ENCODE data around the gene EPN2.

Gene EPN2

DNA sequence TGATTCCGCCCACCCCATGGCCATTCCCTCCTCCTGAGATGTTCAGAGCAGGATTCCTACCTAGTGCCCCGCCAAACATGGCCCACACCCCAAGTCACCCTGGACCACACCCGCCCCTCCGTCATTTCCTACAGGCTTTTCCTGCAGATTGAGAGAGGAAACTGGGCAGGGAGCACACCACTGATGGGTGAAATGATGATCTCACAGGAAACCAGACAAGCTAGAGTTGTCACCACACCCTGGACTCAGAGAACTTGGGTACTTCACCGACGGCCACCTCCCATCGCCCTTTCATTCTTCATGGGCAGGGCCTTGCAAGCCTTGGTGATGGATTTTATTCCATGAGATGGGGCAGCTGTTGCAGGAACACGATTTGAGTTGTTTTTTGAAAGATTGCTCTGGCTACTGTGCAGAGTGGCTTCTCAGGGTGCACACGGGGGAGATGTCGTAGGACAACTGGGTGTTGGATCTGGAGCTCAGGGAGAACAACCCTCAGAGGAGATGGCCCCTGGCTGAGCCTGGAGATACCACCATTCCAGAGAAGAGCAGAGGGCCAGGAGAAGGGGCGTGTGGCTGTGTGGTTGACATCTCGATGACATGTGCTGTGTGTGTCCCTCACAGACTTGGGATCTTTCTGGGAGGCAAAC is 132.8 kb downstream of the EPN2 start:
- peak; percentile 66 for DNase-seq

DNA sequence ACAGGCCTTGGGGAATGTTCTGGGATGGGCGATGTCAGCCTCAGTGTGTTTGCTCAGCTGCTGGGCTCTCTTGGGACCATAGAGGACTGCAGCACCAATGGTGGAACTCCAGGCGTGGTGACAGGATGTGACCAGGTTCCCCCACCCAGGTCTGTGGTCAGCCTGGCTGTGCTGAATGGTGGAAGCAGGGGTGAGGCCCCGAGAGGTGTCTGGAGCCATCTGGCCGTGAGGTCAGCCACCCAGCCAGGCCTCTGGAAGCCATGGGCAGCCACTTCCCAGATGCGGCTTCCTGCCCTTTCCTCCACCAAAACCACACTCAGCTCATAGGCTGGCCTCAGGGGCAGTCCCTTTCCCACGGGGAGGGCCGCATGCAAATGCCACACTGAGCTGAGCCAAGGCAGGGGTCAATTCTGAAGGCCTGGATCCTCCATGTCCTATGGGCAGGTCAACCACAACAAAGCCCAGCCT is 133.4 kb downstream of the EPN2 start:
- peak; percentile 45 for DNase-seq

DNA sequence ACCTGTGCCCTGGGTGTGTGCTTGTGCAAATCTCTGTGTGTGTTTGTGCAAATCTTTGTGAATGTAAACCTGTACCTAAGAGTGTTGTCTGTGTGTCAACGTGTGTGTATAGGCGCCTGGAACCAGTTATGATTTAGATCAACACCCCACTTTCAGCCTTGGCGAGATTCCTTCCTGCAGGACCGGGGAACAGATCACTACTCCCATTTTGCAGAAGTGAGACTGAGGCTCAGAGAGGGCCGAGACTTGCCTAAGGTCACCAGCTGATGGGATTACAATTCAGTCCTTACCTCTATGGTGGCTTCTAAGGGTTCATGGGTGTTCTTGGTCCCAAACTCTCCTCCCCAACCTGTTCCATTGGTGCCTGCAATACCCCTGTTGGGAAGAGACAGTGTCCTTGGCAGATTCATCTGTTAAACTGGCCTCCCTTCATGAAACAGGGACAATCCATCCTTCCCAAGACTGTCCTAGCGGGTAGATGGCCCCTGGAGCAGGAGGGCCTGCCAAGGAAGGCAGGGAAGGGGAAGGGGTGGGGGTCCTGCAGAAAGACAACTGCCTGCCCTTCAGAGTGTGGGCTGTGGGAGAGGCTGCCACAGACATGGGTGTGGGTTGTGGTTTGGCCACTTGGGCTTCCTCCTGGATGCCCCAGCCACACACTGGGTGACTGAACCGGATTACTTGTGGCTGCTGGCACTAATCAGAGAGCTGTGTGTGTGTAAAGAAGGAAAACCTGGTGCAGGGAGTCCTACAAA is 134.3 kb downstream of the EPN2 start:
- DNase-seq: peak; percentile 25

DNA sequence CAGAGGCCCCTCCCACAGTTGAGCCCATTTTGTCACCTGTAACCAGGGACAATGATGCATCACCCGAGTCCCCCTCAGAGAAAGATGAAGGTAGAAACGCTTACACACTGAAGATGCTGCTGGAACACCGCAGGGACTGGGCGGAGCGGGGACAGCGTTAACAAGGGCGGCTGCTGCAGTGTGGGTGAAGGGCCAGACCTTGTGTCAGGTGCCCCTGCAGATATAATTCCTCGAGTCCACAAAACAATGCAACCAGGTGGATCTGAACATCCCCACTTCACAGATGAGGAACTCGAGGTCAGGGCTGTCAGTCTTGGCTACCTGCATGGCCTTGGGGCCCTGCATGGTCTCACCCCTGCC is 134.8 kb downstream of the EPN2 start:
- no peak for DNase-seq

DNA sequence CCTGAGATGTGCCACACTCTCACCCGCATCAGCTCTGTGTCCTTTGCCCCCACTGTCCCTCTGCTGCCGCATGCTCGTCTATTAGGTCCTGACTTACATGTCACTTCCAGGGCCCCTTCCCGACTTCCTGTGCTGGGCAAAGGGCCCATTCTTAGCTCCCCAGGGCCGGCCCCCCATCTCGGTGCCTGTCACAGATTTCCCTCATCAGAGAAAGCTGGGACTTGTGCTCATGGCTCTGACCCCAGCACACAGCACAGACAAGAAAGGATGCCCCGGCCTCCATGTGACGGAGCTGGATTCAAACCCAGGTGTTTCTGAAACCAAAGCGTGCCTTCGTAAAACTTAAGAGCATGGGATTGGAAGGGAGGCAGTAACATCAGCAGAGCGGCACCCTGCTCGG is 135.3 kb downstream of the EPN2 start:
- DNase-seq: no peak

DNA sequence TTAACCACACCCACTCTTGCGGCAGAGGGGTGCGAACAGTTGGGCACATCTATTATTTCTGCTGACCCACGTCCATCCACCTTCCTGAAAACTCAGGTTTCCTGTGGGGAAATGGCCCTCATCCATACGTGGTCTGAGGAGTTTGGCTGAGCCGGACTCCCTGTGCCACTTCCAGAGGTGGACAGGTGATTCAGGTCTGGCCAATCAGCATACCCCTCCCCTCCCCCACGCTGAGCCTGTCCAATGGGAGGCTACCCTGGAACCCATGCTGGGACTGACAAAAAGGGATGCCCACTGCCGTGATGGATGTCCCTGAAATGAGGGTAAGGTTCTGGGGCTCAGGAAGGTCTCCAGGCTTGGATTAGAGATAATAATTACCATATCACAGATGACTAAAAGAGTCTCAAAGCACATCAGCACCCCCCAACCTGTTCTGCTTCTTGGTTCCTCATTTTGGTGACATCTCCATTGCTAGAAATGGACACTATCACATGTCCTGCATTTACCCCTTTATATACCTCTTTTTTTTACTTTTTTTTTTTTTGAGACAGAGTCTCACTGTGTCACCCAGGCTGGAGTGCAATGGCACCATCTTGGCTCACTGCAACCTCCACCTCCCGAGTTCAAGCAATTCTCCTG is 135.8 kb downstream of the EPN2 start:
- DNase-seq: no peak

DNA sequence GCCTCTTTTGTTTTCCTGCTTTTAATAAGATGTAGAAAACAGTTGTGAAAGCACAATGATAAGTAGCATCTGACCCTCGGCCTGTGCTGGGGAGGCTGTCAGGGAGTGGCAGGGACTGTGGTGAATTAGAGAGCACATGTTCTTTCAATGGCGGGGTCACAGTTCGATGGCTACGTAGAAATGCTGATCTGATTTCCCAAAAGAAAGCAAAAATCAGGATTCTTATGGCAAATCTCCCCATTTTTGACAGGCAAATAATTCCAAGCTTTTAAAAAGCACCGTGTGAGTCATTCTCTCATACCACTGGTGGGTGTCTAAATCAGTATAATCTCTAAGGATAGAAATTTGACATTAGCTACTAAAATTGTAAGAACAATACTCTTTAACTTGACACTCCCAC is 137.0 kb downstream of the EPN2 start:
- DNase-seq: no peak

DNA sequence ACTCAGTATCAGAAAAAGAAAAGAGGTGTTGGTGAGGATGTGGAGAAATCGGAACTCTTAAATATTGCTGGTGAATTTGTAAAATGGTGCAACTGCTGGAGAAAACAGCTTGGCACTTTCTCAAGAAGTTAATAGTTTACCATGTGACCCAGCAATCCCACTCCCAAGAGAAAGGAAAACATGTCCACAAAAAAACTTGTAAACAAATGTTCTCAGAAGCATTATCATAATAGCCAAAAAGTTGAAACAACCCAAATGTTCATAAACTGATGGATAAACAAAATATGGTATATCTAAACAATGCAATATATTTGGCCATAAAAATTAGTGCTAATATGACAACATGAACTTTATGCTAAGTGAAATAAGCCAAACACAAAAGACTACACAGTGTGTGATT is 138.6 kb downstream of the EPN2 start:
- DNase-seq: no peak

DNA sequence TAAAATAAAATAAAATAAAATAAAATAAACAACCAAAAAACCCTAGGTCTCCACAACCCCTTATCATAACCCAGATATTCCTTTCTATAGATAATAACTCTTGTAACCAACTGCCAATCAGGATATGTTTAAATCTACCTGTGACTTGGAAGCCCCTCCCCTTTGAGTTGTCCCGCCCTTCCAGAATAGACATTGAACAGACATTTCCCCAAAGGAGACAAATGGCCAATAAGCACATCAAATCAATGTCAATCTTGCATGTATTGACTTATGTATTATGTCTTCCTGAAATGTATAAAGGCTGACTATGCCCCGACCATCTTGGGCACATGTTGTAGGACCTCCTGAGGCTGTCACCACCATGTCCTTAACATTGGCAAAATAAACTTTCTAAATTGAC is 139.6 kb downstream of the EPN2 start:
- peak; percentile 36 for DNase-seq

DNA sequence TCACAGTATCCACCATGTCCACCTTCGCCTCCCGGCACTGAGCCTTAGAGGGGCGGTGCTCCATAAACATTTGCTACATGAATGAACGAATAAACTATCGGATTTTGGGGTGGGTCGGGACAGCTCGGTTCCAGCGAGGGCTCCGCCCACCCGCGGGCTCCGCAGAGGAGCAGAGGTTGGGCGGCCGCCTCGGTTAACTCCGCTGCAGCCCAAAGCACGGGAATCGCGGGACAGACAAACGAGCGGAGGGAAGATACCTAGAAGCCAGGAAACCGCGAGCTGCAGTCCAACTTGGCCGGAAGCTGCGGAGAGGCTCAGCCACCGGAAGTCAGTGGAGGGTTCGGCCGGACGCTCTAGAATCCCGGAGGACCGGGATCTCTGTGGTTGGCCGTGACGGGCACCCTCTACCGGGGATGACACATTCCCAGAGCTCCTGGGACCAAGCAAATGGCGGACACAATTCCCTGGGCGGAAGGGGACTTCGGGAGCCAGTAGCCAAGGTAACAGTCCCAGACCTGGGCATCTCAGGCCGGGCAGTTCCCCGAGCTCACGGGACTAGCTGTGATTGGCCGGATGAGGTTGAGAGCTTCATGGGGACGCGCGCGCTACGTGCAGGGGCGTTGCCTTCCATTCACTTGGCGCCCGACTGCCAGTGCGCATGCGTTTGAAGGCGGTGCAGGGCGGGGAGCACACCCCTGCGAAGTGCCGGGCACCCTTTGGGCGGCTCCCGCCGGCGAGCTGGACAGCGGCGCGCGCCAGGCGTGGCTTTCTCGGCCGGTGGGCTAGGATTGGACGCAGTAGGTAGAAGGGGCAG is 140.6 kb downstream of the EPN2 start:
- peak; percentile 97 for DNase-seq

DNA sequence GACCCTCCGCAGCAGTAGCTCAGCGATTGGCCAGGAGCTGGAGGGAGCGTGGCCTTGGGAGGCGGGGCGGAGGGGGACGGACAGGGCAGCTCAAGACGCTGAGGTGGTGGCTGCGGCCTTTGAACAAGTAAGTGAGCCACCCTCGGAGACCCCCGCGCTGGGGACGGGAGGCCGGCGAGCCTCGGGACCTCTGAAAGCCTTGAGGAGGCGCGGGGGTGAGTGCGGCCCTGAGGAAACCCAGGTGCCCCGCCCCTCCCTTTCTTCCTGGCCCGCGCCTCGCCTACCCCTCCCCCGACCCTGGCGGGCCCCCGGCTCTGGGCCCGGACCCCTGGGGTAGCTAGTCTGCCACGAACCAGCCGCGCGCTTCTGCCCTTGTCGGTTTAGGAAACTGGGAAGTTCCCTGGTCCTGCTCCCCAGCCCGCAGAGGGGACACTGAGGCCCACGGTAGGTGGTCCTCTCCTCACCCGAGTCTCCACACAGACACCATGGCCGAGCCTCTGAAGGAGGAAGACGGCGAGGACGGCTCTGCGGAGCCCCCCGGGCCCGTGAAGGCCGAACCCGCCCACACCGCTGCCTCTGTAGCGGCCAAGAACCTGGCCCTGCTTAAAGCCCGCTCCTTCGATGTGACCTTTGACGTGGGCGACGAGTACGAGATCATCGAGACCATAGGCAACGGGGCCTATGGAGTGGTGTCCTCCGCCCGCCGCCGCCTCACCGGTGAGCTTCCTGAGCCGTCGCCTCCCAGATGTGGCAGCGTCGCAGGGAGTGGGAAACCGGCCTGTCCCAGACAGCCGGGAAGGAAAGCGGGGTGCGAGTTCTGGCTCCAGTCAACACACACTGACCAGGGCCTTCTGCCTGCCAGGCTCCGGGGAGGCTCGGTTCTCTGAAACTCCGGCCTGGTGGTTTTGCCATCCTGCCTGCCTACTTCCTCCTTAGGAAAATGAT is 141.5 kb downstream of the EPN2 start, which contains the start of gene MAPK7:
Gene MAPK7, plus strand, starts transcription at position 83 of the 945 bp plus-strand sequence. Its CDS starts 403 bp downstream, at position 486.
- no peak for DNase-seq

DNA sequence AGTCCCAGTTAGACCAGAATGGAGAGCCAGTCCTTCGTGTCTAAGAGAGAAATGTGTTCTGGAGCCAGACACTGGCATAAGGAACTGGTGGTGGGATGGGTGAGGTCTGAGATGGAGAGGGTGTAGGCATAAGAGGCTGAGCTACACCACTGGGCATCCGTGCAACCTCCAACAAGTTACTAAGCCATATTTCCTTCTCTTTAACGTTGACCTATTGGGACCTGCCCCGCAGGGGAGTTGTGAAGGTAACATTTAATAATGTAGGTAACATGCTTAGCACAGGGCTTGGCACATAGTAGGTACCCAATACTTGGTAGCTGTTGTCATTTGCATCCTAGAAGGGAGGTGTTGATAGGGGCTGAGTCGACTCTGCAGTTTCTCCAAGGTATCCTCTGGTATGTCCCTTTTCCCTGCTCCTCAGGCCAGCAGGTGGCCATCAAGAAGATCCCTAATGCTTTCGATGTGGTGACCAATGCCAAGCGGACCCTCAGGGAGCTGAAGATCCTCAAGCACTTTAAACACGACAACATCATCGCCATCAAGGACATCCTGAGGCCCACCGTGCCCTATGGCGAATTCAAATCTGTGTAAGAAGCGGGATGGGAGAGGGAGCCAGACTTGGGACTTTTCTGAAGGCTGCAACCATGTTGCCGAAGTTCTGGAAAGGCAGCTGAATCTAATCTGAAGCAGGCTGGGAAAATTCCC is 142.3 kb downstream of the EPN2 start:
- DNase-seq: no peak

DNA sequence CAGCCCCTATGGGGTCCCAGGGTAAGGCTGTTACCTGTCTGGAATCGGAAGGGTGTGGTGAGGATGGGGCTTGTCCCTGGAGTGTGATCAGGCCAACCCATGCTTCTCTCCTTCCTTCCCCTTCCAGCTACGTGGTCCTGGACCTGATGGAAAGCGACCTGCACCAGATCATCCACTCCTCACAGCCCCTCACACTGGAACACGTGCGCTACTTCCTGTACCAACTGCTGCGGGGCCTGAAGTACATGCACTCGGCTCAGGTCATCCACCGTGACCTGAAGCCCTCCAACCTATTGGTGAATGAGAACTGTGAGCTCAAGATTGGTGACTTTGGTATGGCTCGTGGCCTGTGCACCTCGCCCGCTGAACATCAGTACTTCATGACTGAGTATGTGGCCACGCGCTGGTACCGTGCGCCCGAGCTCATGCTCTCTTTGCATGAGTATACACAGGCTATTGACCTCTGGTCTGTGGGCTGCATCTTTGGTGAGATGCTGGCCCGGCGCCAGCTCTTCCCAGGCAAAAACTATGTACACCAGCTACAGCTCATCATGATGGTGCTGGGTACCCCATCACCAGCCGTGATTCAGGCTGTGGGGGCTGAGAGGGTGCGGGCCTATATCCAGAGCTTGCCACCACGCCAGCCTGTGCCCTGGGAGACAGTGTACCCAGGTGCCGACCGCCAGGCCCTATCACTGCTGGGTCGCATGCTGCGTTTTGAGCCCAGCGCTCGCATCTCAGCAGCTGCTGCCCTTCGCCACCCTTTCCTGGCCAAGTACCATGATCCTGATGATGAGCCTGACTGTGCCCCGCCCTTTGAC is 143.5 kb downstream of the EPN2 start:
- no peak for DNase-seq

DNA sequence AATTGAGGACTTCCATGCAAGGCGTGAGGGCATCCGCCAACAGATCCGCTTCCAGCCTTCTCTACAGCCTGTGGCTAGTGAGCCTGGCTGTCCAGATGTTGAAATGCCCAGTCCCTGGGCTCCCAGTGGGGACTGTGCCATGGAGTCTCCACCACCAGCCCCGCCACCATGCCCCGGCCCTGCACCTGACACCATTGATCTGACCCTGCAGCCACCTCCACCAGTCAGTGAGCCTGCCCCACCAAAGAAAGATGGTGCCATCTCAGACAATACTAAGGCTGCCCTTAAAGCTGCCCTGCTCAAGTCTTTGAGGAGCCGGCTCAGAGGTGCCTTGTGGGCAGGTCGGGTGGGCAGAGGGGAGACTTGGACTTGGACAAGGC is 144.2 kb downstream of the EPN2 start:
- DNase-seq: no peak

DNA sequence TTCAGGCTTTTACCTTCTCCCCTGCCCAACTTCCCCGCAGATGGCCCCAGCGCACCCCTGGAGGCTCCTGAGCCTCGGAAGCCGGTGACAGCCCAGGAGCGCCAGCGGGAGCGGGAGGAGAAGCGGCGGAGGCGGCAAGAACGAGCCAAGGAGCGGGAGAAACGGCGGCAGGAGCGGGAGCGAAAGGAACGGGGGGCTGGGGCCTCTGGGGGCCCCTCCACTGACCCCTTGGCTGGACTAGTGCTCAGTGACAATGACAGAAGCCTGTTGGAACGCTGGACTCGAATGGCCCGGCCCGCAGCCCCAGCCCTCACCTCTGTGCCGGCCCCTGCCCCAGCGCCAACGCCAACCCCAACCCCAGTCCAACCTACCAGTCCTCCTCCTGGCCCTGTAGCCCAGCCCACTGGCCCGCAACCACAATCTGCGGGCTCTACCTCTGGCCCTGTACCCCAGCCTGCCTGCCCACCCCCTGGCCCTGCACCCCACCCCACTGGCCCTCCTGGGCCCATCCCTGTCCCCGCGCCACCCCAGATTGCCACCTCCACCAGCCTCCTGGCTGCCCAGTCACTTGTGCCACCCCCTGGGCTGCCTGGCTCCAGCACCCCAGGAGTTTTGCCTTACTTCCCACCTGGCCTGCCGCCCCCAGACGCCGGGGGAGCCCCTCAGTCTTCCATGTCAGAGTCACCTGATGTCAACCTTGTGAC is 144.7 kb downstream of the EPN2 start:
- no peak for DNase-seq

DNA sequence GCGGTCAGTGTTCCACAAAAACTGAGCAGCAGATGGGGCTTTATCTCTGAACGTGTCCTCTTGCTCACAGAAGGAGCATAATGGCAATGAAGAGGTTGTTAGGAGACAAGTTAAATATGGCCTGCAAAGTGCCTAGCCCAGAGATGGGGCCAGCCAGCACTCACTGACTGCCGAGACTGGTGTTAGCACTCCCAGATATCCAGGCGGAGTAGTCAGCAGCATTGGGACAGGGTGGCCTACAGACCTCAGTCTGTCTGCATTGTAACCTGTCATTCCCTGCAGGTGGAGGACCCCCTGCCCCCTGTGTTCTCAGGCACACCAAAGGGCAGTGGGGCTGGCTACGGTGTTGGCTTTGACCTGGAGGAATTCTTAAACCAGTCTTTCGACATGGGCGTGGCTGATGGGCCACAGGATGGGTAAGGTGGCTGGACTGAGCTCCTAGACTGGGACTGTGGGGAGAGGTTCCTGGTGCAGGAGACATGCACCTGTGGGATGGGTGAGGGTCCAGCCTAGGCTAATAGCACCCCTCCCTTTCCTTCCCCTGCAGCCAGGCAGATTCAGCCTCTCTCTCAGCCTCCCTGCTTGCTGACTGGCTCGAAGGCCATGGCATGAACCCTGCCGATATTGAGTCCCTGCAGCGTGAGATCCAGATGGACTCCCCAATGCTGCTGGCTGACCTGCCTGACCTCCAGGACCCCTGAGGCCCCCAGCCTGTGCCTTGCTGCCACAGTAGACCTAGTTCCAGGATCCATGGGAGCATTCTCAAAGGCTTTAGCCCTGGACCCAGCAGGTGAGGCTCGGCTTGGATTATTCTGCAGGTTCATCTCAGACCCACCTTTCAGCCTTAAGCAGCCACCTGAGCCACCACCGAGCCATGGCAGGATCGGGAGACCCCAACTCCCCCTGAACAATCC is 145.6 kb downstream of the EPN2 start:
- no peak for DNase-seq

DNA sequence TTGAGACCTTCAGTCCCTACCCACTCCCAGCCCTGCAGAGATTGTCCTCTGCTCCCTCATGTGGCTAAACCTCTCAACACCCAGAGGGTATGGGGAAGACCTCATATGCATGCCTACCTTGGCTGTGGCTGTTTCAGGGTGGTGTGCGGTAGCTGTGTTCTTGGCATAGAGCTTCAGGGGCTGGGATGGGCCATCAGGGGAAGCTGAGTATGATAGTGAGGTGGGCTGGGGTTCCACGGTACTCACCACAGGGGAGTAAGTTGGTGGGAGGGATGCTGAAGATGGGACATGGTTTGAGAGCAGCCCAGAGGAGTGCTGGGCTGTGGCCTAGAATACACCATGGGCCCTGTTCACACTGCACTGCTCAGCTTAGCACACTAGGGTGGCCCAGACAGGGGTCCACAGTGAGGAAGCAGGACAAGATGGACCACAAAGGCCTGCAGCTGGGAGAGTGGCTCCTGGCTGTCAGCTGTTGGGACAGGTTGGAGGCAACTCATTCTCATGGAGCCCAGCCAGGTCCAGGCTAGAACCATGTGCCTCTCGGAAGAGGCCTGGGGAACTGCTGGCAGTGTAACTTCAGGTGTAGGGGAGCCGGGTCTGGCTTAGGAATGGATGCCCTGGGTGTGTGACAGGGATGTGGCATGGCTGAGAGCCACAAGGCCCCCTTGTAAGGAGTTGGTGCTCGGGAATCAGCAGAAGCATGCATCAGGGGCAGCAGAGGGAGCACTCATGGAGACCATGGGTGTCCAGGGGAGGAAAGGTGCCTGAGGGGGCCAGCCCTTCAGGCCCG is 146.7 kb downstream of the EPN2 start:
- no peak for DNase-seq
